Kidney epithelial cell (primary cell): ENCODE data around the gene MFAP4. TPM values are rescaled to one million over a fixed set of nuclear protein-coding genes. Genes with fewer than 3 reads are reported as not detected.

Source experiments
- DNase-seq: peaks from one replicate; pipeline ENCODE4 v3.0.0-alpha.2; 2010; ENCODE audit warnings: low read depth
- H3K27me3 ChIP-seq: 2 replicates; pipeline ENCODE4 v1.6.0; 2011; ENCODE audit warnings: low read length; ENCODE audit not compliant: control insufficient read depth, insufficient read depth
- H3K36me3 ChIP-seq: 2 replicates; pipeline ENCODE4 v1.5.1; 2011; ENCODE audit warnings: low read length; ENCODE audit not compliant: control insufficient read depth, insufficient read depth
- H3K4me3 ChIP-seq: 2 replicates; pipeline ENCODE4 v1.5.1; 2011; ENCODE audit warnings: low read depth, mild to moderate bottlenecking, control low read depth, low read length
- CTCF ChIP-seq: IDR thresholded peaks from 2 replicates; pipeline ENCODE4 v1.5.1; 2011; ENCODE audit warnings: mild to moderate bottlenecking, moderate library complexity, low read length, control low read depth, inconsistent platforms; ENCODE audit not compliant: insufficient read depth, poor library complexity, severe bottlenecking
- total RNA-seq: library from RNA; depleted of rRNA; stranded (reverse); fragments of >200 nt; gene quantifications from 2 replicates; pipeline ENCODE4 v1.2.3, GENCODE V29; 2015

Gene MFAP4
- total RNA-seq, 1 donor from 2014 or later = 1.3 TPM

- no peaks in the 10 kb centered on the region for H3K36me3 ChIP-seq
- peaks cover 24% of the 10 kb centered on the region for H3K27me3 ChIP-seq
- TF ChIP-seq CTCF = no peak
- no peak overlapping the region for H3K4me3 ChIP-seq
- DNase-seq = no peak
Measured at GRCh38 chr17:19412510-19412909, 25.5 kb upstream of the MFAP4 start.

DNA sequence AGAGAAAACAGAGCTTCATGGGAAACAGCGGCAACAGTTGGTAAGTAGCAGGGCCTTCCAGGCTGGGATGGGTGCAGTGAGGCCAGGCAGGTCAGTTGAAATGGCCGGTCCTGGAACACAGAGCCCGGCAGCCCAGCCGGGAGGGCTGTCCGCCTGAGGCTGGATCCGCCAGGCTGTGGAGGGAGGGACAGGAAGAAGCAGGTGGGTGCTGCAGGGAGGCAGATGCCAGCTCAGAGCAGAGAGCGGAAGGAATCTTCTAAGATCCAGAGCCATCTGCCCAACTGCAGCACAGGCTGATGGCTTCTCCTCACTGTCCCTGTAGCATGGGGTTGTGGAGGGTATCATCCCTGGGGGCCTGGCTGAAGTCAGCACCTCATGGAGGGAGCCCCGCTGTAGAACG, 24.6 kb upstream of the MFAP4 start:
- no peak for TF ChIP-seq CTCF
- Histone ChIP-seq H3K36me3 (no peaks in the 10 kb centered on the region), H3K4me3 (no peak overlapping the region), H3K27me3 (peaks cover 24% of the 10 kb centered on the region)
- no peak for DNase-seq

- Histone ChIP-seq H3K36me3 (no peaks in the 10 kb centered on the region), H3K27me3 (peaks cover 24% of the 10 kb centered on the region), H3K4me3 (no peak within 1 kb of the TSS)
- no peak for DNase-seq
- TF ChIP-seq CTCF = no peak
Measured at GRCh38 chr17:19410875-19411620, 24.1 kb upstream of the MFAP4 start, which contains the start of gene RNF112. TSS of gene RNF112 (plus strand) at chr17:19411232. CDS start at chr17:19411409, 177 bp downstream.

DNA sequence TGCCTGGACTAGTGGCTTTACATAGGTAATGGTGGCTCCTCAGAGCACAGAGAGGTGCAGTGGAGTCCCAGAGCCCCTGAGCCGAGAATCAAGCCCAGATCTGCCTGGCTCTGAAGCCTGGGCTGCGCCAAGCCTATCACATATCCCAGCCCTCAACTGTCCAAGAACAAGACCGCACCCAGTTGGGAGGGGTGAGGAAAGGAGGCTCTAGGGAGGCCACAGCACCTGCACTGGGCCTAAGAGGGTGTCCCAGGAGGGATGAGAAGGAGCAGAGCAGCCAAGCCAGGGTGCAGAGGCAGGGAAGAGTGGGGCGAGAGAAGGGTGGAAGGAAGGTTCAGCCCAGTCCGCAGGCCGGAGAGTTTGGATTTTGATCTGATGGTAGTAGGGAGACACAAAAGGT, 23.1 kb upstream of the MFAP4 start:
- no peak for TF ChIP-seq CTCF
- H3K4me3 ChIP-seq = no peak overlapping the region
- peaks cover 20% of the 10 kb centered on the region for H3K27me3 ChIP-seq
- no peaks in the 10 kb centered on the region for H3K36me3 ChIP-seq
- DNase-seq = no peak

GRCh38 chr17:19409509-19409908, 22.5 kb upstream of the MFAP4 start:
- H3K27me3 ChIP-seq = peaks cover 17% of the 10 kb centered on the region
- DNase-seq = peak; percentile 52
- no peak overlapping the region for H3K4me3 ChIP-seq
- no peak for TF ChIP-seq CTCF
- no peaks in the 10 kb centered on the region for H3K36me3 ChIP-seq

- TF ChIP-seq CTCF = no peak
- DNase-seq = no peak
- H3K36me3 ChIP-seq = no peaks in the 10 kb centered on the region
- no peak overlapping the region for H3K4me3 ChIP-seq
- H3K27me3 ChIP-seq = peaks cover 14% of the 10 kb centered on the region
Measured at GRCh38 chr17:19409066-19409465, 22.1 kb upstream of the MFAP4 start.
